Bronchial epithelial cell (primary cell): ENCODE results near the gene PLPPR1. TPM values are rescaled to one million over a fixed set of nuclear protein-coding genes. Genes with fewer than 3 reads are reported as not detected.
A peak's percentile ranks its signal among the peaks of the same experiment; 100 is the strongest.

Source experiments
- DNase-seq: peaks from one replicate; pipeline ENCODE4 v3.0.0-alpha.2; 2010; ENCODE audit warnings: low read depth
- FAIRE-seq: peaks from 2 replicates; lab custom pipeline; 2011; peaks lifted over from hg19 to GRCh38; lab: Jason Lieb, UNC
- H3K27me3 ChIP-seq: 2 replicates; pipeline ENCODE4 v1.5.1; 2011; ENCODE audit warnings: low read length; ENCODE audit not compliant: control insufficient read depth, insufficient read depth
- H3K36me3 ChIP-seq: 2 replicates; pipeline ENCODE4 v1.5.1; 2011; ENCODE audit warnings: low read length; ENCODE audit not compliant: control insufficient read depth, insufficient read depth
- H3K4me3 ChIP-seq: 2 replicates; pipeline ENCODE4 v1.5.1; 2011; ENCODE audit warnings: mild to moderate bottlenecking, low read depth, low read length, control low read depth
- total RNA-seq: library from RNA; depleted of rRNA; stranded (reverse); fragments of >200 nt; gene quantifications from 2 replicates; pipeline ENCODE4 v1.2.1, GENCODE V29; 2014
- TF ChIP-seq, protein P1 (sequence below): IDR thresholded peaks from 2 replicates; pipeline ENCODE4 v1.5.1; 2011; ENCODE audit warnings: mild to moderate bottlenecking, moderate library complexity, low read length, control low read depth, inconsistent platforms; ENCODE audit not compliant: insufficient read depth, severe bottlenecking

The PLPPR1 gene
- total RNA-seq, 1 donor from 2014 or later = not detected

DNA sequence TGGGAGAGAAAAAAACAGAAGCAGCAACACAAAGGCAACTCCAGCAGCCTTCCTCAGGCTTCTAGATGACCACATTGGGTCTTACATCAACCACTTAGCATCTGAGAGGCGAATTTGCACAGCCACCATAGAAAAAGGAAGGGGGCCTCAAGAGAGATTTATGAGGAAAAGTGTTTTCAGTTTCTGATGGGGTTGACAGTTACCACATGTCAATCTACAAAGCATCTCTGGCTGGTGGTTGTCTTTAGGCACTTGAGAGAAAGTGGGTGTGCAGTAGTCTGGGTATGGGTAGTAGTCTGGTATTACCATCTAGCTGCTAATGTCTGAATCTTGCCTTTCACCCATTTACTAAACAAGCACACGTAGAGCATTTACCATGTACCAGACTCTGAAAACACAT is 218.8 kb downstream of the PLPPR1 start:
- TF ChIP-seq, protein P1, sequence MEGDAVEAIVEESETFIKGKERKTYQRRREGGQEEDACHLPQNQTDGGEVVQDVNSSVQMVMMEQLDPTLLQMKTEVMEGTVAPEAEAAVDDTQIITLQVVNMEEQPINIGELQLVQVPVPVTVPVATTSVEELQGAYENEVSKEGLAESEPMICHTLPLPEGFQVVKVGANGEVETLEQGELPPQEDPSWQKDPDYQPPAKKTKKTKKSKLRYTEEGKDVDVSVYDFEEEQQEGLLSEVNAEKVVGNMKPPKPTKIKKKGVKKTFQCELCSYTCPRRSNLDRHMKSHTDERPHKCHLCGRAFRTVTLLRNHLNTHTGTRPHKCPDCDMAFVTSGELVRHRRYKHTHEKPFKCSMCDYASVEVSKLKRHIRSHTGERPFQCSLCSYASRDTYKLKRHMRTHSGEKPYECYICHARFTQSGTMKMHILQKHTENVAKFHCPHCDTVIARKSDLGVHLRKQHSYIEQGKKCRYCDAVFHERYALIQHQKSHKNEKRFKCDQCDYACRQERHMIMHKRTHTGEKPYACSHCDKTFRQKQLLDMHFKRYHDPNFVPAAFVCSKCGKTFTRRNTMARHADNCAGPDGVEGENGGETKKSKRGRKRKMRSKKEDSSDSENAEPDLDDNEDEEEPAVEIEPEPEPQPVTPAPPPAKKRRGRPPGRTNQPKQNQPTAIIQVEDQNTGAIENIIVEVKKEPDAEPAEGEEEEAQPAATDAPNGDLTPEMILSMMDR = no peak
- H3K4me3 ChIP-seq = no peak overlapping the region
- DNase-seq (no peak), FAIRE-seq (peak; percentile 68)
- H3K36me3 ChIP-seq = no peaks in the 10 kb centered on the region
- no peaks in the 10 kb centered on the region for H3K27me3 ChIP-seq

DNA sequence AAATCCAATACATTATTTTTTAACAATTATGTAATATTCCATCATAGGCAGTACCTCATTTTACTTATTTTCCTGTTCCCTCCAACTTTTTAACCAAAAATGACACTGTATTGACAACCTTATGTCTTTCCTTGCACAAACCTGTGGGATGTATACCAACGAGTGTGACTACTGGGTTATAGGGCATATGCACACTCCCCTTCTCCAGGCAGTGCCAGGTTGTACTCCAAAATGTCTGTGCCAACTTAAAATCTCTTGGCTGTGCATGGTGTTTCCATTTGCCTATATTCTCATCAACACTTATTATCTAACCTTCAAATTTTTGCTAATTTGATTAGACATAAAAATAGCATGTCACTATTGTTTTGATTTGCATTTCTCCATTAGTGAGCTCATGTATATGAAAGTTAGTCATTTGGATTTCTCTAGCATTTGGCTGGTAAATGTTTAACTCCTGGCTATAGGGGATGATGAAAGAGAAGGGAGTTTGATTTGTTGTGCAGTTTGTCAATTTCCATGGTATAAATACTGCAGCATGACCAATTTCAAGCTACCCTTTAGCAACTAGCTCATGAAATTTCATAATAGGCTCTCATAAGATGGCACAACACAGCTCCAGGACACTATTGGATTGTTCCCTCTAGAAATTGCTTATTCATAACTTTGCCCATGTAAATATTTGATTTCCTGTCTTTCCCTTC is 226.4 kb downstream of the PLPPR1 start:
- DNase-seq (peak; percentile 22), FAIRE-seq (no peak)
- Histone ChIP-seq H3K4me3 (no peak overlapping the region), H3K36me3 (no peaks in the 10 kb centered on the region), H3K27me3 (no peaks in the 10 kb centered on the region)
- TF ChIP-seq, protein P1 = no peak

DNA sequence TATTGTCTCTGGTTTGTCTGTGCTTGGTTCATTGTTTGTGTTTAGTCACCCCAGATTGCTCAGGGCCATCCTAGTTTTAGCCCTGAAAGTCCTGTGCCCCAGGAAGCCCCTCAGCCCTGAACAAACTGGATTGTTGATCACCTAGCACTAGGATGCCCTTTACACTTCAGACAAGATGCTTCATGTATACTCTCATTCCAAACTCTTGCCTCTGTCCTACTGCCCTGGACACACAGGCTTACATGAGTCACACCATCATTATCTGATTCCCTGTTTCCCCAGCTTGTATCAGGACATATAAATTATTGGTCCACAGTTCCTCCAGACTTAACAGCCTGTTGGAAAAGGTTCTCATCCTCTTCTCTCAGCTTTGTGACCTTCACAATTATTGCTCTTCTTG is 236.2 kb downstream of the PLPPR1 start:
- no peaks in the 10 kb centered on the region for H3K36me3 ChIP-seq
- TF ChIP-seq, protein P1 = no peak
- H3K27me3 ChIP-seq = peaks cover 2% of the 10 kb centered on the region
- no peak overlapping the region for H3K4me3 ChIP-seq
- DNase-seq (peak; percentile 8), FAIRE-seq (no peak)

DNA sequence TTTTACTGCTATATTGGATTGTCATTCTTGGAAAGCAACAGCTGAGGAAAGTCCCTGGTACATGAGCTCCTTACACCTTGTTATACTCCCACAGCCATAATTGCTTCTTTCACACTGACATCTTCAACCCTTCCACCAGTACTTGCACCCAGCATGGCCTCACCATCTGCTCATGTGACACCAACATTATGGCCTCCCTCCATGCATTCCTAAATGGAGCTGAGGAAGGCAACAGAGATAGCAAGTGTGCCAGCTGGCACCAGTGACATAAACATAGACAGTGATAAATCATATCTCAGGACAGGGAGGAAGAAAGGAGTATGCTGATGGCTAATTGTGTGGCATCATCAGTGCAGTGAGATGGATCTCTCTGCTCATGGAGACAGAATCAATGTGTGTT is 236.7 kb downstream of the PLPPR1 start:
- Histone ChIP-seq H3K27me3 (peaks cover 2% of the 10 kb centered on the region), H3K4me3 (no peak overlapping the region), H3K36me3 (no peaks in the 10 kb centered on the region)
- FAIRE-seq (no peak), DNase-seq (no peak)
- TF ChIP-seq, protein P1 = no peak

DNA sequence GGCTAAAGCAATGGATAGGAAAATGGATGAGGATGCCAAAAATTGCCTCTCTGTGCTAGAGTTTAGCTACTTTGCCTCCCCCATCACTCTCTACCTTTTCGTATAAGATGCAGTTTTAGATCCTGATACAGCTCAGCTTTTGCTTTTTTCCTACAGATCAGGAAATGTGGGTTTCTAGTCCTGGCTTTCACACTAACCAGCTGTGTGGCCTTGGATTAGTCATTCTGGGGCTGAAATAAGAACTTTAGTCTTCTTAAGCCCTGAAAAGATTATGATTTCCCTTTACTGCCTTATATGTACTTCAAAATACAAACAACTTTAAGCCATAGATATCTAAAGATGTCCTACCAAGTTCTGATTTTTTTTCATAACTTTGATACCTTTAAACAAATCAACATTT is 239.9 kb downstream of the PLPPR1 start:
- DNase-seq (no peak), FAIRE-seq (no peak)
- TF ChIP-seq, protein P1 = no peak
- Histone ChIP-seq H3K36me3 (no peaks in the 10 kb centered on the region), H3K27me3 (no peaks in the 10 kb centered on the region), H3K4me3 (no peak overlapping the region)

DNA sequence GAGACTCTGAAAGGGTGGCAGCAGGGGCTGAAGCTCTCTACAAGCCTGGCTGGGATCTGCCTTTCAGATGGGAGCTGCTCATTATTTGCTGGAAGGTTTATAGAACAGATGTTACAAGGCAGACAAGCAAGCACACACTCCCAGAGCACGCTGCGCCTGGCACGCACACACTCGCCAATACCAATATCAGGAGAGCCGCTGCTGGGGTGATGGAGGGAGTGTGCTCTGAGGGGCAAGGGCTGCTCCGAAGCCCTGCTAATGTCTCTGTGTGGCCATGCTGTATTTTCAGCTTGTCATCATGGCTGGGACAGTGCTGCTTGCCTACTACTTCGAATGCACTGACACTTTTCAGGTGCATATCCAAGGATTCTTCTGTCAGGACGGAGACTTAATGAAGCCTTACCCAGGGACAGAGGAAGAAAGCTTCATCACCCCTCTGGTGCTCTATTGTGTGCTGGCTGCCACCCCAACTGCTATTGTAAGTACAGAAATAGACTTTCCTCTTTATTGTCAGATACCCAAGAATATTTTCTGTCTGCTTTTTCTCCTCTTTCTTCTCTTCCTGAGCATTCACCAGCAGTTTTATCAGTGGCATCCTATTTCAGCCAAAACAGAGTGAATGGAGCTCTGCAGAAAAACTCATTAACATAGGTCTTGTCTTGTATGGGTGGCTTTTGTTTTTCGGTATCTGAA is 241.2 kb downstream of the PLPPR1 start:
- FAIRE-seq = no peak
- Histone ChIP-seq H3K36me3 (no peaks in the 10 kb centered on the region), H3K4me3 (no peak overlapping the region), H3K27me3 (no peaks in the 10 kb centered on the region)
- TF ChIP-seq, protein P1 = no peak
- no peak for DNase-seq
